ENCODE data around the gene BRCC3.

- TF ChIP-seq EZH2 (IDR thresholded peaks at IDR 0.05; ENCODE audit: insufficient read depth, poor library complexity, severe bottlenecking) = no peak
- TF ChIP-seq EZH2phosphoT487 (IDR thresholded peaks at IDR 0.05; ENCODE audit: insufficient read depth, low read depth) = no peak
These were observed 3.1 kb upstream of the BRCC3 start for GRCh38 chrX:155068165-155068564.
